ENCODE measurements around the gene RELN.

The RELN gene

DNA sequence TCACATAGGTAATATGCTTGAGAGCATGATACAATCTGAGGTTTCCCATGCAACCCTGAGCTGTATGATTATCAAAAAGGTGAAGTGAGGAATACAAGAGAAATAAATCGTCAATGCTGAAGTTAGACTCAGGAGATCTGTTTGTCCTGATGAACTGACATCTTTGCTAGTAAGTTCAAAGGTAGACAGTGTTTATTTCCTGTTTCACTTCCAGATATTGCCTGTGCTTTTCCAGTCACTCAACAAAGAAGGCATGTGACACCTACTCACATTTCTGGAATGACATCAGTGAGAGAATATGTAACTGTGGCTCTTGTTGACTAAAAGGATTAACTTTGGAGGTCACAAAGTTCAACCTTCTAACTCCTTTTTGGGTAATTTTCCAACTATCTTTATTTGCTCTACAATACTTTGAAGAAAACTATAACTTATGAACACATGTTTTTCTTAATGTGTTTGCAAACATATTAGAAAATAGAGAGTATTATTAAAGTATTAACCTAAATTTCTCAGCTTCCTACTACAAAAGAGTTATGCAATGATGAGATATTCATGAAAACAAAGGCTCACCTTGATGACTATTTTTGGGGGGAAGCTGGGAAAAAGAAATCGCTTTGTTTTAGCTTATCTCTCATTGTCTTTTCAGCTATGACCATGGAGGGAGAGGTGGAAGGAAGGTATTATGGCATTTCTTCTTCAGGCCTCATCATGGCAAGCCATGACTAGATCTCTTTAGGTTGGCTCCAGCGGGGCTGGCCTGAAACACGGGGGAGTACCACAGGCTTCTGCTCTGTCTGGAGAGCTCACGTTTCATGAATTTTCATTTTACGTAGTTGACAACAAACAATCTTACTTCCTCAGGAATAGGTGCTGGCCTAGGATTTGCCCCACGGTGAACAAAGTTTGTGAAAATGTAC, 328.7 kb downstream of the RELN start:
- peaks cover 0 to 7% of the 10 kb centered on the region in 2 donors for H3K9me3 Mint-ChIP-seq
- H3K4me1 Mint-ChIP-seq (ENCODE audit: low read depth in 2 of 2), result no peaks in the 10 kb centered on the region
- H3K27me3 Mint-ChIP-seq, result no peaks in the 10 kb centered on the region
- ATAC-seq (replicated peaks) (no peak), DNase-seq (no peak)
- H3K4me3 Mint-ChIP-seq, result no peak overlapping the region
- H3K36me3 Mint-ChIP-seq (ENCODE audit: insufficient read depth), result no peaks in the 10 kb centered on the region
- no peak overlapping the region for H3K27ac Mint-ChIP-seq

GRCh38 chr7:103658055-103659005, 331.1 kb downstream of the RELN start:
- no peak overlapping the region for H3K27ac Mint-ChIP-seq
- no peaks in the 10 kb centered on the region for H3K27me3 Mint-ChIP-seq
- ATAC-seq (replicated peaks) (no peak), DNase-seq (no peak)
- H3K36me3 Mint-ChIP-seq (ENCODE audit: insufficient read depth), result no peaks in the 10 kb centered on the region
- no peak overlapping the region for H3K4me3 Mint-ChIP-seq
- H3K9me3 Mint-ChIP-seq, result peaks cover 0 to 4% of the 10 kb centered on the region in 2 donors
- no peaks in the 10 kb centered on the region for H3K4me1 Mint-ChIP-seq (ENCODE audit: low read depth in 2 of 2)

GRCh38 chr7:103657474-103657894, 332.0 kb downstream of the RELN start:
- DNase-seq (no peak), ATAC-seq (replicated peaks) (no peak)
- Mint-ChIP-seq H3K36me3 (ENCODE audit: insufficient read depth) (no peaks in the 10 kb centered on the region), H3K4me1 (ENCODE audit: low read depth in 2 of 2) (no peaks in the 10 kb centered on the region), H3K4me3 (no peak overlapping the region), H3K27ac (no peak overlapping the region), H3K9me3 (no peaks in the 10 kb centered on the region), H3K27me3 (no peaks in the 10 kb centered on the region)

DNA sequence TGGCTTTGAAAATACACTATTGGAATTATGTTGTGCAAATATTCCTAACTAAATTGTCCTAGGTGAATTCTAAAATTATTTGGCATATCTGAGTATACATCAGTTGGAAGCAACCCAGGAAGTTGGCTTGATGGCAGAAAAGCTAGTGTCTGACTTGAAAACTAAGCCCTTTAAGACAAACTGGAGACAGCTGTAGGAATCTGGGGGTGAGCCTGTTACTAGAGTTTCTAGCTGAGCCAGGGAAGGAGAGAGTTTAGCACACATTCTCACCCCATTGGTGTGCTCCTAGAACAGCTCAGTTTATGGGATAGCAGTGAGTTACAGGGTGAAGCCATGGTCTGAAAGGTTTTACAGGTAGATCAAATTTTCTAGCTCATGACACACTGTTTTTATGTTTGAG, 333.2 kb downstream of the RELN start:
- Mint-ChIP-seq H3K4me3 (no peak overlapping the region), H3K4me1 (ENCODE audit: low read depth in 2 of 2) (no peaks in the 10 kb centered on the region), H3K36me3 (ENCODE audit: insufficient read depth) (no peaks in the 10 kb centered on the region), H3K27ac (no peak overlapping the region), H3K27me3 (no peaks in the 10 kb centered on the region), H3K9me3 (no peaks in the 10 kb centered on the region)
- DNase-seq, result no peak
- no peak for ATAC-seq (replicated peaks)

GRCh38 chr7:103651593-103652377, 337.7 kb downstream of the RELN start:
- no peak for DNase-seq
- Mint-ChIP-seq H3K4me3 (no peak overlapping the region), H3K4me1 (ENCODE audit: low read depth in 2 of 2) (no peaks in the 10 kb centered on the region), H3K9me3 (peaks cover 0 to 1% of the 10 kb centered on the region in 2 donors), H3K27ac (no peak overlapping the region), H3K27me3 (no peaks in the 10 kb centered on the region), H3K36me3 (ENCODE audit: insufficient read depth) (no peaks in the 10 kb centered on the region)
- no peak for ATAC-seq (replicated peaks)

GRCh38 chr7:103649052-103649451, 340.4 kb downstream of the RELN start:
- ATAC-seq (replicated peaks), result no peak
- Mint-ChIP-seq H3K4me1 (ENCODE audit: low read depth in 2 of 2) (no peaks in the 10 kb centered on the region), H3K27me3 (no peaks in the 10 kb centered on the region), H3K27ac (no peak overlapping the region), H3K4me3 (no peak overlapping the region), H3K9me3 (peaks cover 1% of the 10 kb centered on the region in 2 donors), H3K36me3 (ENCODE audit: insufficient read depth) (no peaks in the 10 kb centered on the region)
- no peak for DNase-seq

- DNase-seq (no peak), ATAC-seq (replicated peaks) (no peak)
- Mint-ChIP-seq H3K4me3 (no peak overlapping the region), H3K4me1 (ENCODE audit: low read depth in 2 of 2) (no peaks in the 10 kb centered on the region), H3K27ac (no peak overlapping the region), H3K9me3 (peaks cover 4 to 10% of the 10 kb centered on the region in 2 donors), H3K27me3 (no peaks in the 10 kb centered on the region), H3K36me3 (ENCODE audit: insufficient read depth) (no peaks in the 10 kb centered on the region)
These were observed 341.3 kb downstream of the RELN start for GRCh38 chr7:103648135-103648534.

GRCh38 chr7:103644319-103644718, 345.1 kb downstream of the RELN start:
- Mint-ChIP-seq H3K9me3 (peaks cover 5 to 13% of the 10 kb centered on the region in 2 donors), H3K36me3 (ENCODE audit: insufficient read depth) (no peaks in the 10 kb centered on the region), H3K27ac (no peak overlapping the region), H3K27me3 (no peaks in the 10 kb centered on the region), H3K4me3 (no peak overlapping the region), H3K4me1 (ENCODE audit: low read depth in 2 of 2) (no peaks in the 10 kb centered on the region)
- ATAC-seq (replicated peaks) (no peak), DNase-seq (no peak)

GRCh38 chr7:103640031-103640779, 349.3 kb downstream of the RELN start:
- H3K4me1 Mint-ChIP-seq (ENCODE audit: low read depth in 2 of 2), result no peaks in the 10 kb centered on the region
- no peaks in the 10 kb centered on the region for H3K27me3 Mint-ChIP-seq
- H3K4me3 Mint-ChIP-seq, result no peak overlapping the region
- peaks cover 5 to 13% of the 10 kb centered on the region in 2 donors for H3K9me3 Mint-ChIP-seq
- H3K27ac Mint-ChIP-seq, result no peak overlapping the region
- no peaks in the 10 kb centered on the region for H3K36me3 Mint-ChIP-seq (ENCODE audit: insufficient read depth)
- ATAC-seq (replicated peaks) (no peak), DNase-seq (no peak)

DNA sequence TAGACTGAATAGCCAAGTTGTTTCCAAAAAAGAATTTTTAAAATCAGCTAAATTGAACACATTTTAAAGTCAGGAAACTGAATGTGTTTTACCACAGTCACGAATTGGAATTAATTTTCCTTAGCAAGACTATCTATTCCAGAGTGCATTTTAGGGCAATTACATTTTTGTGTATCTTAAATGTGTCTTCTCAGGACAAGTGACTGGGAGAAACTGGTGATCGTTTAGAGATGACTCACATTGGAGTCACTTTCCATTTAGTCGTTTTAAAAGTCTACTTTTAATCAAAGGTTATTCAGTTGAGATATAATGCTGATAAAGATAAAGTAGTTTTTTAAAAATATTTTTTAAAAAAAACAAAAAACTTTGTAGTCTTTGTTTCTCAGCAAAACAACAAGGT, 351.7 kb downstream of the RELN start:
- no peak overlapping the region for H3K4me3 Mint-ChIP-seq
- DNase-seq (no peak), ATAC-seq (replicated peaks) (no peak)
- H3K36me3 Mint-ChIP-seq (ENCODE audit: insufficient read depth), result no peaks in the 10 kb centered on the region
- no peaks in the 10 kb centered on the region for H3K4me1 Mint-ChIP-seq (ENCODE audit: low read depth in 2 of 2)
- H3K9me3 Mint-ChIP-seq, result peaks cover 0 to 2% of the 10 kb centered on the region in 2 donors
- H3K27me3 Mint-ChIP-seq, result no peaks in the 10 kb centered on the region
- H3K27ac Mint-ChIP-seq, result no peak overlapping the region

DNA sequence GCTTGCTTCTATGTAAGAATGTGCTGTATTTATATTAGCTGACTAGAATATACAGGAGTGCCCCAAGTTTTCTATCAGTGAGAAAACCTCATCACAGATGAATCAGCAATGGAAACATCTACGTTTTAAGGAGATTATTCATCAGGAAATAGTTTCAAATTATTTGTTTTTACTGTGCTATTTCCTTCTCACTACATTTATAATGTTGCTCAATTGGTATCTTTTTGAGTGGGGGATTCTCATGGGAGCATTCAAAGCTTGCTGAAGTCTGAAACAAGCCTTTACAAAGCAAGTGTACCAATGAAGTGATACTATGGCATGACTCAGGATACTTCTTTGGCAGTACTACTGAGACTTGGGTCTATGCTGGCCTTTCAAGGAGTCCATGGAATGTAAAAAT, 352.4 kb downstream of the RELN start:
- no peak overlapping the region for H3K27ac Mint-ChIP-seq
- H3K36me3 Mint-ChIP-seq (ENCODE audit: insufficient read depth), result no peaks in the 10 kb centered on the region
- H3K27me3 Mint-ChIP-seq, result no peaks in the 10 kb centered on the region
- no peak overlapping the region for H3K4me3 Mint-ChIP-seq
- ATAC-seq (replicated peaks) (no peak), DNase-seq (no peak)
- peaks cover 0 to 2% of the 10 kb centered on the region in 2 donors for H3K9me3 Mint-ChIP-seq
- H3K4me1 Mint-ChIP-seq (ENCODE audit: low read depth in 2 of 2), result no peaks in the 10 kb centered on the region

- H3K9me3 Mint-ChIP-seq, result peaks cover 0 to 2% of the 10 kb centered on the region in 2 donors
- H3K27ac Mint-ChIP-seq, result no peak overlapping the region
- no peaks in the 10 kb centered on the region for H3K4me1 Mint-ChIP-seq (ENCODE audit: low read depth in 2 of 2)
- ATAC-seq (replicated peaks) (no peak), DNase-seq (no peak)
- H3K36me3 Mint-ChIP-seq (ENCODE audit: insufficient read depth), result no peaks in the 10 kb centered on the region
- no peaks in the 10 kb centered on the region for H3K27me3 Mint-ChIP-seq
- no peak overlapping the region for H3K4me3 Mint-ChIP-seq
These were observed 353.3 kb downstream of the RELN start for GRCh38 chr7:103636153-103636552.
